Activated CD4-positive, alpha-beta memory T cell treated with anti-CD3 and anti-CD28 coated beads, Interleukin-2, amount 10 ng/mL, durations not matched to agents 7 days and 5 days (primary cell): ENCODE data around the gene ADM2. TPM values are rescaled to one million over a fixed set of nuclear protein-coding genes. Genes with fewer than 3 reads are reported as not detected.
A peak's percentile ranks its signal among the peaks of the same experiment; 100 is the strongest.

ENCODE experiments used
- CTCF ChIA-PET: fragments of 350-600 bp; sonication (Branson Sonifier 250); formaldehyde crosslinking; loops from one replicate; lab custom pipeline; 2021; ENCODE audit warnings: antibody characterized with exemption, inconsistent platforms; lab: Charles Lee
- POLR2A ChIA-PET: fragments of 350-600 bp; sonication (Branson Sonifier 250); formaldehyde crosslinking; loops from one replicate; lab custom pipeline; 2021; ENCODE audit warnings: antibody characterized with exemption; lab: Charles Lee
- DNase-seq: peaks from one replicate; pipeline ENCODE4 v3.0.0-alpha.2; 2020
- H3K27ac Mint-ChIP-seq: one replicate; pipeline ENCODE4 v1.8.0; 2021; ENCODE audit warnings: mild to moderate bottlenecking, mixed read lengths
- H3K27me3 Mint-ChIP-seq: one replicate; pipeline ENCODE4 v1.8.0; 2021; ENCODE audit warnings: mixed read lengths
- H3K36me3 Mint-ChIP-seq: one replicate; pipeline ENCODE4 v1.8.0; 2021; ENCODE audit warnings: low read depth, mixed read lengths
- H3K4me1 Mint-ChIP-seq: one replicate; pipeline ENCODE4 v1.8.0; 2021; ENCODE audit warnings: mixed read lengths
- H3K4me3 Mint-ChIP-seq: one replicate; pipeline ENCODE4 v1.8.0; 2021; ENCODE audit warnings: mild to moderate bottlenecking, mixed read lengths
- H3K9me3 Mint-ChIP-seq: one replicate; pipeline ENCODE4 v1.8.0; 2021; ENCODE audit warnings: mixed read lengths
- total RNA-seq, 2 experiments: library from RNA; stranded (reverse); gene quantifications; one replicate each; pipeline ENCODE4 v1.2.3, GENCODE V29; 2021

Gene ADM2
- total RNA-seq, 2 experiments from 2014 or later, result 7.6 to 8.8 TPM

DNA sequence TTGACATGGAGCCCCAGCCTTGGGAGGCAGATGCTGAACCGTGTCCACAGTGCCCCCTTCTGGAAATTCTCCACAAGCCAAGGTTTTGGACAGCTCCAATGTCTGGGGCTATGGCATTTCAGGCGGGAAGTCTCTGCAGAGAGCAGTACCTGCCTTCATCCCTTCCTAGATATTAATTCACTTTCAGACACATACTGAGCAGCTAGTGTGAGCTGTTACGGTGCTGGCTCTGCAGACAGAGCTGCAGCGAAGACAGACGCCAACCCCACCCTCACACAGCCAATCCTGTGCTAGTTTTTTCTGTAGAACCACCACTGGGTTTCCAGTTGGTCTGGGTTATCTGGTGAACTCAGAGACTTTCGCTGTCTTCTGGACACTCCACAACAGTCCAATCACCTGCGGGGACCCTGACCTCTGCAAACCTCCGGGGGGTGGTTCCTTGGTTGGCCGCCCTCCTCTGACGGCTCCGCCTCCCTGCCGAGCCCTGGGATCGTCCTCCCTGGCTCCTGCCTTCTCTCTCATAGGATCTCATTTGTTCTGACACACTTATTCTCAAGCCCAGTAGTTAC lies 17.1 kb downstream of the ADM2 start:
- CTCF ChIA-PET, result interaction anchor here (0.9 to 3.0 kb wide), 21 partner anchors 8 to 308 kb away, joined by 3 to 13 read pairs (median 4); partner anchors contain the start of genes LMF2, NCAPH2, SCO2 and SYCE3
- Mint-ChIP-seq H3K36me3 (peaks cover 2% of the 10 kb centered on the region), H3K4me3 (no peak overlapping the region)

DNA sequence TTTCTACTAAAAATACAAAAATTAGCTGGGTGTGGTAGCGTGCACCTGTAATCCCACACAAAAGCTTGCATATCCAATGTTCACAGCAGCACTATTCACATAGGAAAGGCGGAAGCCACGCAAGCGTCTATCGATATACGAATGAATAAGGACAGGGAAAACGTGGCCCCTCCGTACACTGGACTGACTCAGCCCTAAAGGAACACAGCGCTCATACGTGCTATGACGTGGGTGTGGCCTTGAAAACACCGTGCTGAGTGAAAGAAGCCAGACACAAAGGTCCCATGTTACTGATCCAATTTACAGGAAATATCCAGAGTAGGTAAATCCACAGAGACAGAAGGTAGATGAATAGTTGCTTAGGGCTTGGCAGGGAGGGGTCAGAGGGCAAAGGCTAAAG lies 19.1 kb downstream of the ADM2 start:
- no peak for DNase-seq
- Mint-ChIP-seq H3K4me3 (no peak overlapping the region), H3K27ac (no peak overlapping the region), H3K9me3 (no peaks in the 10 kb centered on the region), H3K27me3 (no peaks in the 10 kb centered on the region), H3K4me1 (peaks cover 2% of the 10 kb centered on the region), H3K36me3 (peaks cover 7% of the 10 kb centered on the region)
- ChIA-PET POLR2A (interaction anchor here (0.7 to 1.9 kb wide), 2 partner anchors 15 to 25 kb away, joined by 3 to 9 read pairs; partner anchors contain the start of gene SCO2), CTCF (interaction anchor here (1.2 kb wide), 2 partner anchors 8 to 25 kb away, joined by 3 to 4 read pairs; partner anchors contain the start of gene SCO2)

More for the DNA sequence above, 17.1 kb downstream of the ADM2 start:
- peak; percentile 78 for DNase-seq
- peaks cover 2% of the 10 kb centered on the region for H3K4me1 Mint-ChIP-seq
- H3K27me3 Mint-ChIP-seq, result no peaks in the 10 kb centered on the region
- no peak overlapping the region for H3K27ac Mint-ChIP-seq
- POLR2A ChIA-PET, result interaction anchor here (0.6 to 3.6 kb wide), 12 partner anchors 8 to 247 kb away, joined by 3 to 21 read pairs (median 4); partner anchors contain the start of genes HDAC10, LMF2 and NCAPH2
- H3K9me3 Mint-ChIP-seq, result no peaks in the 10 kb centered on the region

DNA sequence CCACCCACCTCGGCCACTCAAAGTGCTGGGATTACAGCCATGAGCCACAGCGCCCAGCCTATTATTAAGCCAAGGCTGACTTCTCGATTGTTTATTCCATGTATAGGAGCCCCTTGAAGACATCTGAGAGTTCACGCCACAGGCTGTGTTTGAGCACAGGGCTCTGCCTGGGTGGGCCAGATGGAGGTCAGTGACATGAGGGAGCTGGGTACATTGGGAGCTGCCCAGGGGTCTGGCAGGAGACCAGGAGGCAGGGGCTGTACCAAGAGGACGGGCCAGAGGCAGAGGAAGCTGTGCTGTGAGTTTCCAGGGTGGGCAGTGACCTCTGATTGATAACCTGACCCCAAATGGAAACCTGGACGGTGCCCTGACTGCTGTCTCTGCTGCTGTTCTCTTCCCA lies 20.8 kb downstream of the ADM2 start:
- Mint-ChIP-seq H3K9me3 (no peaks in the 10 kb centered on the region), H3K27me3 (no peaks in the 10 kb centered on the region), H3K27ac (no peak overlapping the region), H3K4me1 (peaks cover 8% of the 10 kb centered on the region), H3K36me3 (peaks cover 9% of the 10 kb centered on the region), H3K4me3 (no peak overlapping the region)
- ChIA-PET CTCF (interaction anchor here (0.5 to 1.4 kb wide), 2 partner anchors 23 to 119 kb away, joined by 3 to 5 read pairs; partner anchors contain the start of gene SCO2), POLR2A (interaction anchor here (0.8 to 3.2 kb wide), 4 partner anchors 24 to 37 kb away, joined by 3 to 17 read pairs (median 4); partner anchors contain the start of gene SCO2)
- no peak for DNase-seq

DNA sequence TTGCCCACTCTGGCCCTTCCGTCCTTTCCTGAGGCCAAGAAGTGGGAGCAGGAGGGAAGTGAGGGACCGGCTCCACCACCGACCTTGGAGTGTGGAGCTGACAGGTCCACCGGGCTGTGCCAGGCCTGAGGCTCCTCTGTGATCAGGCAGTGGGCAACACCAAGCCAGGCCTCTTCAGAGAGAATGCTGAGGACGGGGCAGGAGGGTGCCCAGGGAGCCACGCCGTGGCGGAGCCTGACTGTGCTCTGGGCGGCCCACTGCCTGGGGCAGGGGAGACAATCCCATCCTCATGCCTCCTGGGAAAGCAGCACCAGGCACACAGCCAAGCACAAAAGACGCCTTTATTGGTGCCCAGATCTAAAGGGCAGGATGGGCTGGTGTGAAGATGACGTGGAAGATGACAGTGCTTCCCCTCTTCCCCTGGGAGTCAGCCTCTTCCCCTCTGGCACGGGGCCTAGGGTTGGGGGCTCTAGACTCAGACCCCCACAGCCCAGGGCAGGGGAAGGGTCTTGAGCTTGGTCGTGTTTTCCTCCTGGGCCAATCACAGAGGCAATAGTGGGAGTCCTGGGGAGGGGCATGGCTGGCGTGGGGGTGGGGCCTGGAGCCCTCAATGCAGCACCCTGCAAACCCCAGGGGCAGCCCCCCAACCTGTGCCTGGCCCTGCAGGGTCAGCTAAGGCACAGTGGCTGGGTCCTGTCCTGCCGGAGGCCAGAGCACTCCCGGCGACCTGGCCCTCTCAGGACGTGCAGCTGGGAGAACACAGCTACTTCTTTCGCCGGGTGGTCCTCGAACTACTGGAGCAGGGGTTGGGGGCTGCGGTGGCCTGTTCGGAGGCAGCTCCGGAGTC lies 21.5 kb downstream of the ADM2 start:
- no peak overlapping the region for H3K4me3 Mint-ChIP-seq
- POLR2A ChIA-PET, result interaction anchor here (0.8 to 3.2 kb wide), 5 partner anchors 23 to 119 kb away, joined by 3 to 17 read pairs (median 4); partner anchors contain the start of gene SCO2
- no peak for DNase-seq
- CTCF ChIA-PET, result interaction anchor here (0.5 to 1.3 kb wide), 2 partner anchors 23 to 33 kb away, joined by 3 to 5 read pairs; partner anchors contain the start of gene SCO2
- no peak overlapping the region for H3K27ac Mint-ChIP-seq
- no peaks in the 10 kb centered on the region for H3K27me3 Mint-ChIP-seq
- peaks cover 10% of the 10 kb centered on the region for H3K4me1 Mint-ChIP-seq
- H3K9me3 Mint-ChIP-seq, result no peaks in the 10 kb centered on the region
- peaks cover 13% of the 10 kb centered on the region for H3K36me3 Mint-ChIP-seq

DNA sequence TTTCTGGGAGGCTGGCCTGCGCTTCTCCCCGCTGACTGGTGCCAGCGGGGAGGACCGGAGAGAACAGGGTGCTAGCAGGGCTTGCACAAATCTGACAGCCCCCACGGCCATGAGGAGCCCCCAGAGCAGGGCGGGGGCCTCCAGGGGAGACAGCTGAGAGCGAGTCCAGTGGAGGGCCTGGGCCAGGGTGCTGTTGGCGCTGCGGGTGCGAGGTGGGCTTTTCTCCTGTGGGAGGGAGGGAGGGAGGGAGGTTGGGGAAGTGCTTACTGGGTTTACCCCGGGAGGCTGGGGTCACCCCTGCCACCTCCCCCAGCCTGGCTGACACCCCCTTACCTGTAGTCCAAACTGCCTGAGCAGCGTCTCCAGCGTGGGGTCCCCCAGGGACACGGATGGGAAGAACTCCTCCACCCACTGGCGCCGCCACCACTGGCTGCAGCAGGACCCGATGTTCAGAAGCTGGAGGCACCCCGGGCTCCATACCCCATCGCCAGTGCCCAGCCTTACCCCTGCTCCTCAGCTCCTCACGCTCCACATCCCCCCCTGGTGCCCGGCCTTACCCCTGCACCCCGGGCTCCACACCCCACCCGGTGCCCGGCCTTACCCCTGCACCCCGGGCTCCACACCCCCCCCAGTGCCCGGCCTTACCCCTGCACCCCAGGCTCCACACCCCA lies 22.3 kb downstream of the ADM2 start:
- Mint-ChIP-seq H3K27ac (no peak overlapping the region), H3K4me1 (peaks cover 12% of the 10 kb centered on the region), H3K36me3 (peaks cover 15% of the 10 kb centered on the region), H3K4me3 (no peak overlapping the region), H3K9me3 (no peaks in the 10 kb centered on the region), H3K27me3 (no peaks in the 10 kb centered on the region)
- ChIA-PET CTCF (interaction anchor here (1.3 kb wide), 1 partner anchor 33 kb away, joined by 5 read pairs; no protein-coding TSS in a partner anchor), POLR2A (interaction anchor here (1.2 to 3.2 kb wide), 2 partner anchors 22 to 118 kb away, joined by 4 to 17 read pairs; partner anchors contain the start of gene SCO2)
- no peak for DNase-seq

DNA sequence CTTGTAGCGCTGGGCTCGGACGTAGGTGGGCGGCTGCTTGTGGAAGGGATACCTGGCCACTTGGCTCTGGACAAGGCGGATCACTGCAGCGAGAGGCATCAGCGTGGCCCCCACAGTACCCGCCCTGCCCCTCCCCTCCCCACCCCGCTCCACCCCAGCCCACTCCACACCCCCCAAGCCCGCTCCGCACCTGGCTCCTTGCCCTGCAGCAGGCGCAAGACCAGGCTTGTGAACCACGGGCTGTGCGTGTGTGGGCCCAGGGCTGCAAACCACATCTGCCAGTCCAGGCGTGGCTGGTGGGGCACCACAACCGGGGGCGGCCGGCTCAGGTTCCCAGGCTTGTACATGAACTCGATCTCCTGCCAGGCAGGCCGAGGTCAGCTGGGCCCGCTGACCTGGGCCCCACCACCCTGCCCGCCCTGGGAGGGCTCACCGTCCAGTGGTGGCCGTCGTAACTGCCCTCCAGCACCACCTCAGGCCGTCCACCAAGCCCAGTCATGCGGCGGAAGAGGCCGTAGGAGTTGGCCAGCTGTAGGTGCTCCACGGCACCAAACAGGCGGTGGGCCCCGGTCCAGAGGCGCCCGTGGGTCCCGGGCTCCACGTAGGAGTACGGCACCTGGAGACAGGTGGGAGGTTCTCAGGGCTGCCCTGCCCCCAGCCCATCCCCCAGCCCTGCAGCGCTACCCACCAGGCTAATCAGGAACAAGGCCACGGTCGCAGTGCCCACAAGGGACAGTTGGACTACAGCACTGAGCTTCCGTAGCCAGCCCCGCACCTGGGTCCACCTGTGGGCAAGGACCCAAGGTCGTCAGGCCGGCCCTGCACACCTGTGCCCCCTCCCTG lies 23.2 kb downstream of the ADM2 start:
- ChIA-PET POLR2A (interaction anchor here (3.2 kb wide), 1 partner anchor 21 kb away, joined by 17 read pairs; the partner anchor contains the start of gene SCO2), CTCF (interaction anchor here (1.3 kb wide), 1 partner anchor 34 kb away, joined by 5 read pairs; no protein-coding TSS in a partner anchor)
- peaks cover 20% of the 10 kb centered on the region for H3K4me1 Mint-ChIP-seq
- no peak for DNase-seq
- H3K27me3 Mint-ChIP-seq, result no peaks in the 10 kb centered on the region
- H3K9me3 Mint-ChIP-seq, result no peaks in the 10 kb centered on the region
- H3K36me3 Mint-ChIP-seq, result peaks cover 21% of the 10 kb centered on the region
- H3K27ac Mint-ChIP-seq, result no peak overlapping the region
- no peak overlapping the region for H3K4me3 Mint-ChIP-seq

DNA sequence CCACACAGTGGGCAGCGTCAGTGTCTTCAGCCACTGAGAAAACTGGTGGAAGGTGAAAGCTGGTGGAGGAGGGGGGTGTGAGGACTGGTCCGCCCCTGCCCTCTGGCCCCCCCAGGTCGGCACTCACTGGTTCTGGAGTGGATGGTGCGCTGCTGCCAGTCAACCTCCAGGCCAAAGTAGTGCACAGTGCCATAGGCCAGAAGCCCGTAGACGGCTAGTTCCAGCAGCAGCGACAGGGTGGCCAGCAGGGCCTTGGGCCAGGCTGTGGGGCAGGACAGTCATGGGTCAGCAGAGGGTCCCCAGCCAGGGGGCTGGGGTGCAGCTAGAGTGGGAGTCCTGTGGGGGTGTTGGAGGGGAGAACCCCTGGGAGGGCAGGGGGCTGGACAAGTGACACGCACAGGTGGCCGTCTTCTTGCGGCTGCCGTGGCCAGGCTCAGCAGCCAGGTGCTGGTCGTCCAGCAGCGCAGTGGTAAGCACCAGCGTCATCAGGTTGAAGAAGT lies 24.0 kb downstream of the ADM2 start:
- ChIA-PET CTCF (no interaction called here), POLR2A (interaction anchor here (1.5 to 7.7 kb wide), 2 partner anchors 22 to 43 kb away, joined by 3 to 321 read pairs; partner anchors contain the start of genes SCO2 and TYMP)
- DNase-seq, result no peak
- H3K27me3 Mint-ChIP-seq, result no peaks in the 10 kb centered on the region
- H3K36me3 Mint-ChIP-seq, result peaks cover 22% of the 10 kb centered on the region
- H3K9me3 Mint-ChIP-seq, result no peaks in the 10 kb centered on the region
- peaks cover 25% of the 10 kb centered on the region for H3K4me1 Mint-ChIP-seq
- no peak overlapping the region for H3K27ac Mint-ChIP-seq
- H3K4me3 Mint-ChIP-seq, result peak overlapping the region; percentile 21

DNA sequence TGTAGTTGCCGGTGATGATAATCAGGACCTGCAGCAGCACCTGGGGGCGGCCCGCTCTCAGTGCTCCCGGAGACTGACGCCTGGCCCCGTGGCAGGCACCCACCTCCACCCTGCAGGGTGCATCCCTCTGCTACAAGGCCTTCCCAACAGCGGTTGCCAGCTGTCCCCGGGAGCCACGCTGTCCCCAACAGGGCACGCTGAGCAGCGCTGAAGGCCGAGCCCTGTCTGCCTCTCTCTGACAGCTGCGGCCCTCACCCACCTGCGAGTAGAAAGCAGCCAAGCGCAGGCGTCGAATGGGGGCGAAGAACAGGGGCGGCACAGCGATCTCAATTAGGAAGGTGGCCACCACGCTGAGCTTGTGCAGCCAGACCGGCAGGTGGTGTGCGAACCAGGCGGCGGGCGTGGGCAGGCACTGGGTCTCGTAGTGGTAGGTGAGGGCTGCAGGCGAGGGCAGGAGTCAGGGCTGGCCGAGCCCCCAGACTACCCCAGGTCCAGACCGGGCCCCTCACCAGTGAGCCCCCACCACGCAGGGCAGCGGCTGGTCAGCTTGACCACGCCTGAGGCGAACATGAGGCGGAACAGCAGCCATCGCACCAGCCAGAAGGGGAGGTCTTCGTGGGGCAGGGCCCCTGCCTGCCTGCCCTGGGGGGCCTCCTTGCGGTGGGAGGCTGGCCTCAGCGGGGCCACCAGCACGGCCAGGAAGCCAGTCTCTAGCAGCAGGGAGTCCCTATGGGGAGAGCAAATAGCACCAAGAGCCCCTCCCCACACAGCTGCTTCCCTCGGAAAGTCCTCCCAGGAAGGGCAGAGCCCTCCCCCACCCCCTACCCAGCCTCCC lies 24.6 kb downstream of the ADM2 start:
- Mint-ChIP-seq H3K9me3 (no peaks in the 10 kb centered on the region), H3K4me1 (peaks cover 25% of the 10 kb centered on the region), H3K4me3 (peak overlapping the region; percentile 96), H3K27me3 (no peaks in the 10 kb centered on the region), H3K36me3 (peaks cover 22% of the 10 kb centered on the region), H3K27ac (no peak overlapping the region)
- no peak for DNase-seq
- POLR2A ChIA-PET, result interaction anchor here (1.3 to 7.7 kb wide), 5 partner anchors 8 to 115 kb away, joined by 3 to 321 read pairs (median 21); partner anchors contain the start of genes SCO2 and TYMP
- CTCF ChIA-PET, result interaction anchor here (1.2 kb wide), 1 partner anchor 8 kb away, joined by 8 read pairs; no protein-coding TSS in a partner anchor

DNA sequence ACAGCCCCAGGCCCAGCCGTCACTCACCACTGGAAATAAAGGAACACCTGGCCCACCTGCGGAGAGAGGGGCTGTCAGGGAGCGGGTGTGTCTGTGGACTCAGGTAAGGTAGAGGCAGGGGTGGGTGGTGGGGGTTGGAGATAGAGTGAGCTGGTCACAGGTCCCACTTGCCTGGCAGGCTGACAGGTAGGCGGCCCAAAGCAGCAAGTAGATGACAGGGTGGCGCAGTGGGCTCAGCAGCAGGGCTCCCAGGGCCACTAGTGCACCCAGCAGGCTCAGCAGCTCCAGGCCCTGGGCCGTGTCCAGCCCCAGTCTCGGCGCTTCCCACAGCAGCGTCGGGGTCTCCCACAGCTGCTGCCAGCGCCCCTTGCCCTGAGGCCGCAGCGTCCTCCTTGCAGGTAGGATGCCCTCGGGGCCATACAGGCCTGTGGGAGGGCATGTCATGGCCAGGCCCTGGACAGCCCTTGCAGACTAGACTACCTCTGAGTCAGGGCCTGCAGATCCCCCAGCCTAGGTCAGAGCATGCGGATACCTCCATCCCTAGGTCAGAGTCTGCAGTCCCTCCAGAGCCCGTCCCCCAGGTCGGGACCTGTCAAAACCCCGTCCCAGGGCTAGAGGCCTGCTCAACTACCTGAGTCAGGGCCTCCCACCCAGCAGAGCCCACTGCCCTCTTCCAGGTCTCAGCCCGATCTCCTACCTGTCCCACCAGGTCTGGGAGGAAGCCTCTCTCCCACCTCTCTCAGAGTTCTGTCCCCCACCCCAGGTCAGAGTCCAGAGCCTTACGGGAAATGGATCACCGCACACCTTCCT lies 25.5 kb downstream of the ADM2 start:
- peak overlapping the region; percentile 96 for H3K4me3 Mint-ChIP-seq
- peak overlapping the region; percentile 89 for H3K27ac Mint-ChIP-seq
- CTCF ChIA-PET, result interaction anchor here (1.2 to 4.3 kb wide), 6 partner anchors 9 to 230 kb away, joined by 5 to 102 read pairs (median 7); partner anchors contain the start of genes KLHDC7B and SCO2
- no peaks in the 10 kb centered on the region for H3K27me3 Mint-ChIP-seq
- peaks cover 26% of the 10 kb centered on the region for H3K4me1 Mint-ChIP-seq
- H3K9me3 Mint-ChIP-seq, result no peaks in the 10 kb centered on the region
- POLR2A ChIA-PET, result interaction anchor here (0.8 to 7.7 kb wide), 11 partner anchors 8 to 238 kb away, joined by 3 to 321 read pairs (median 4); partner anchors contain the start of genes SCO2 and TYMP
- H3K36me3 Mint-ChIP-seq, result peaks cover 22% of the 10 kb centered on the region
- DNase-seq, result no peak
